Measurements from ENCODE around the gene CBFB. TPM values are rescaled to one million over a fixed set of nuclear protein-coding genes. Genes with fewer than 3 reads are reported as not detected.

CBFB gene
- total RNA-seq, 4 donors from 2014 or later: 19.7 to 106 (median 33.1) TPM

DNA sequence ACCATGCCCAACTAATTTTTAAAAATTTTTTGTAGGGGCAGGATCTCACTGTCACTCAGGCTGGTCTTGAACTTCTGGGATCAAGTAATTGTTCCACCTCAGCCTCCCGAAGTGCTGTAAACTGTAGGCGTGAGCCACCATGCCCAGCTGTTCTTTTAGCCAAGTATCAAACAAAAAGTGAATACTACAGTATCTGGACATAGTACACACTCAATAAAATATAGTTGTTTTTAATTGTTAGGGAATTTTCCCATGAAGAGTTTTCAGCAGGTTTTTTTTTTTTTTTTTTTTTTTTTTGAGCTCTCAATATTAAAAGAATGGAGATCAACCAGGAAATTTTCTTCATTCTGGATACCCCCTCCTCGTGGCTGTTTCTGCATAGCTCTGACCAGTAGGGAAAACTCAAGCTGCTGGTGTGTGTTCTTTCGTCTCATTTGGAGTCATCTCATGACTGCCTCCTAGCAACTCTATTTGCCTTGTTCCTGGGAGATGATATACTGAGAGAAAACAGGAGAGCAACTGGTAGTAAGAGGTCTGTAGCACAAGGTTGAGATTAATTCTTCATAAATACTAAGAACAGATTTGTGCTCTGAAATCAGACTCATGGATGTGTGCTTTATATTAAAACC lies 64.3 kb downstream of the CBFB start:
- H3K27ac ChIP-seq: no peak overlapping the region
- in situ Hi-C loops (cut with MboI; ENCODE audit: low pct_ligation_motif_present in 1 of 4, low pct_unique_long_range_greater_than_20kb in 1 of 4, low sequenced_read_pairs in 3 of 4): loop anchor here in 1 of 4 donors (10.0 kb wide), 1 partner anchor 108 kb away; the partner anchor contains the start of gene CES4A
- H3K27me3 ChIP-seq: no peaks in the 10 kb centered on the region
- H3K4me1 ChIP-seq: no peaks in the 10 kb centered on the region
- DNase-seq: no peak
- no peaks in the 10 kb centered on the region for H3K9me3 ChIP-seq
- no peak overlapping the region for H3K4me3 ChIP-seq
- TF ChIP-seq POLR2A (IDR thresholded peaks at IDR 0.05): no peak
- TF ChIP-seq POLR2AphosphoS5 (IDR thresholded peaks at IDR 0.05): no peak
- TF ChIP-seq, protein P1, sequence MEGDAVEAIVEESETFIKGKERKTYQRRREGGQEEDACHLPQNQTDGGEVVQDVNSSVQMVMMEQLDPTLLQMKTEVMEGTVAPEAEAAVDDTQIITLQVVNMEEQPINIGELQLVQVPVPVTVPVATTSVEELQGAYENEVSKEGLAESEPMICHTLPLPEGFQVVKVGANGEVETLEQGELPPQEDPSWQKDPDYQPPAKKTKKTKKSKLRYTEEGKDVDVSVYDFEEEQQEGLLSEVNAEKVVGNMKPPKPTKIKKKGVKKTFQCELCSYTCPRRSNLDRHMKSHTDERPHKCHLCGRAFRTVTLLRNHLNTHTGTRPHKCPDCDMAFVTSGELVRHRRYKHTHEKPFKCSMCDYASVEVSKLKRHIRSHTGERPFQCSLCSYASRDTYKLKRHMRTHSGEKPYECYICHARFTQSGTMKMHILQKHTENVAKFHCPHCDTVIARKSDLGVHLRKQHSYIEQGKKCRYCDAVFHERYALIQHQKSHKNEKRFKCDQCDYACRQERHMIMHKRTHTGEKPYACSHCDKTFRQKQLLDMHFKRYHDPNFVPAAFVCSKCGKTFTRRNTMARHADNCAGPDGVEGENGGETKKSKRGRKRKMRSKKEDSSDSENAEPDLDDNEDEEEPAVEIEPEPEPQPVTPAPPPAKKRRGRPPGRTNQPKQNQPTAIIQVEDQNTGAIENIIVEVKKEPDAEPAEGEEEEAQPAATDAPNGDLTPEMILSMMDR (IDR thresholded peaks at IDR 0.05): no peak
- TF ChIP-seq EP300 (IDR thresholded peaks at IDR 0.05; ENCODE audit: low read depth): no peak
- no peaks in the 10 kb centered on the region for H3K36me3 ChIP-seq
- intact Hi-C loops (cut with DNase I; ENCODE audit: low total_unique reads): no loop called here
- 78 to 91% methylated on average over 4 of the region's 4 CpGs for WGBS, 2 donors (ENCODE audit: low coverage in 1 of 2)

GRCh38 chr16:67098599-67098998 lies 69.7 kb downstream of the CBFB start:
- DNase-seq: no peak
- intact Hi-C loops (cut with DNase I; ENCODE audit: low total_unique reads) (no loop called here), in situ Hi-C loops (cut with MboI; ENCODE audit: low pct_ligation_motif_present in 1 of 4, low pct_unique_long_range_greater_than_20kb in 1 of 4, low sequenced_read_pairs in 3 of 4) (loop anchor here in 1 of 4 donors (10.0 kb wide), 1 partner anchor 114 kb away; the partner anchor contains the start of gene CES4A)
- peaks cover 0 to 23% (median 4%) of the 10 kb centered on the region in 4 donors for H3K36me3 ChIP-seq
- no peaks in the 10 kb centered on the region for H3K4me1 ChIP-seq
- H3K27me3 ChIP-seq: no peaks in the 10 kb centered on the region
- WGBS, 2 donors (ENCODE audit: low coverage in 1 of 2): 89 to 100% methylated on average over 2 of the region's 2 CpGs
- no peak overlapping the region for H3K27ac ChIP-seq
- TF ChIP-seq POLR2AphosphoS5 (IDR thresholded peaks at IDR 0.05) (no peak), EP300 (IDR thresholded peaks at IDR 0.05; ENCODE audit: low read depth) (no peak), POLR2A (IDR thresholded peaks at IDR 0.05) (no peak)
- TF ChIP-seq, protein P1 (IDR thresholded peaks at IDR 0.05): no peak
- H3K9me3 ChIP-seq: no peaks in the 10 kb centered on the region
- H3K4me3 ChIP-seq: no peak overlapping the region

DNA sequence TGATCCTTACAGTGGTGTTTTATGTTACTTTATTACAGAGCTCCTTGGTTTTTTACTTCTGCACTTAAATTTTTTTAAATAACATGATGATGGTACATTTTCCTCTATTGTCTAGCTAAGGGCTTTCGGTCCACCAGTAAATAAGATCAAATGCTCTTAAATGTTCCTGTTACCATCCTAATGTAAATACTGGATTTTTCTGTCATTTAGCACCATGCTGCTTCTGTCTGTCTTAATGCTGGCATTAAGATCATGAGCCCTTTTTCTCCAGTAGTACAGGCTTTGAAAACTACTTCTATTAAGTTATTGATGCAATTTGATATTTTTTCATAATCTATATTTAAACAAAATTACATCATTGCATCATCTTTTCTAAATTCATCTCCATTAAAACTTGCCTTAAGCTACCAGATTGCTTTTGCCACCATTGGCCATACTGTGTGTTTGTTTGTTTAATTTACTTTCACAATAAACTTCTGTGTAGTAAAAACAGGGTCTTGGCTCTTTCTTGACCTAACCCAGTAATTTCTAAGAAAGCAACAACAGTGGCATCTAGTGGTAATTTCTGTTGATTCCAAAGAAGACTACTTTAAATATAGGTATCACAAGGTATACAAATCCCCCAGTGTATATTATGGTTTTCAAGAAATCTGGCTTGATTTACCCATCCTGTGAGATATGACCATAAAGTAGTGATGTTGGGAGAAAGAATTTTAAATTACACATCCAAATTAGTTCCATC lies 71.8 kb downstream of the CBFB start:
- H3K4me3 ChIP-seq: no peak overlapping the region
- no peaks in the 10 kb centered on the region for H3K9me3 ChIP-seq
- TF ChIP-seq, protein P1 (IDR thresholded peaks at IDR 0.05): no peak
- in situ Hi-C loops (cut with MboI; ENCODE audit: low pct_ligation_motif_present in 1 of 4, low pct_unique_long_range_greater_than_20kb in 1 of 4, low sequenced_read_pairs in 3 of 4) (no loop called here), intact Hi-C loops (cut with DNase I; ENCODE audit: low total_unique reads) (no loop called here)
- WGBS, 2 donors (ENCODE audit: low coverage in 1 of 2): 97 to 100% methylated on average over 1 of the region's 1 CpG
- DNase-seq: no peak
- peaks cover 0 to 15% (median 3%) of the 10 kb centered on the region in 4 donors for H3K4me1 ChIP-seq
- no peaks in the 10 kb centered on the region for H3K27me3 ChIP-seq
- H3K36me3 ChIP-seq: peaks cover 0 to 23% (median 4%) of the 10 kb centered on the region in 4 donors
- H3K27ac ChIP-seq: no peak overlapping the region

- Histone ChIP-seq H3K9me3 (no peaks in the 10 kb centered on the region), H3K27me3 (no peaks in the 10 kb centered on the region), H3K4me1 (peaks cover 0 to 18% (median 3%) of the 10 kb centered on the region in 4 donors), H3K27ac (no peak overlapping the region), H3K36me3 (peaks cover 0 to 23% (median 4%) of the 10 kb centered on the region in 4 donors), H3K4me3 (no peak overlapping the region)
- in situ Hi-C loops (cut with MboI; ENCODE audit: low pct_ligation_motif_present in 1 of 4, low pct_unique_long_range_greater_than_20kb in 1 of 4, low sequenced_read_pairs in 3 of 4) (no loop called here), intact Hi-C loops (cut with DNase I; ENCODE audit: low total_unique reads) (no loop called here)
- DNase-seq: no peak
- WGBS, 2 donors (ENCODE audit: low coverage in 1 of 2): 72 to 92% methylated on average over 3 to 4 of the region's 4 CpGs
- TF ChIP-seq, protein P1 (IDR thresholded peaks at IDR 0.05): no peak
- TF ChIP-seq EP300 (IDR thresholded peaks at IDR 0.05; ENCODE audit: low read depth) (no peak), POLR2AphosphoS5 (IDR thresholded peaks at IDR 0.05) (no peak), POLR2A (IDR thresholded peaks at IDR 0.05) (no peak)
These were observed 72.5 kb downstream of the CBFB start for GRCh38 chr16:67101311-67102082.

Measured in transverse colon (tissue), 4 donors.